HG02763 (cell line): Measurements from ENCODE around the gene DNAH17.
"Not testable (repeated sequence)": the region's sequence is repeated elsewhere in the genome, so short reads cannot be mapped to it uniquely, and the experiment has no call there.

Experiments used
- ATAC-seq: cut with Tn5 transposase; IDR thresholded peaks from one replicate; pipeline ENCODE4 v1.9.1; 2021; ENCODE audit warnings: mild to moderate bottlenecking, moderate library complexity; ENCODE audit not compliant: unreplicated experiment

The DNAH17 gene

DNA sequence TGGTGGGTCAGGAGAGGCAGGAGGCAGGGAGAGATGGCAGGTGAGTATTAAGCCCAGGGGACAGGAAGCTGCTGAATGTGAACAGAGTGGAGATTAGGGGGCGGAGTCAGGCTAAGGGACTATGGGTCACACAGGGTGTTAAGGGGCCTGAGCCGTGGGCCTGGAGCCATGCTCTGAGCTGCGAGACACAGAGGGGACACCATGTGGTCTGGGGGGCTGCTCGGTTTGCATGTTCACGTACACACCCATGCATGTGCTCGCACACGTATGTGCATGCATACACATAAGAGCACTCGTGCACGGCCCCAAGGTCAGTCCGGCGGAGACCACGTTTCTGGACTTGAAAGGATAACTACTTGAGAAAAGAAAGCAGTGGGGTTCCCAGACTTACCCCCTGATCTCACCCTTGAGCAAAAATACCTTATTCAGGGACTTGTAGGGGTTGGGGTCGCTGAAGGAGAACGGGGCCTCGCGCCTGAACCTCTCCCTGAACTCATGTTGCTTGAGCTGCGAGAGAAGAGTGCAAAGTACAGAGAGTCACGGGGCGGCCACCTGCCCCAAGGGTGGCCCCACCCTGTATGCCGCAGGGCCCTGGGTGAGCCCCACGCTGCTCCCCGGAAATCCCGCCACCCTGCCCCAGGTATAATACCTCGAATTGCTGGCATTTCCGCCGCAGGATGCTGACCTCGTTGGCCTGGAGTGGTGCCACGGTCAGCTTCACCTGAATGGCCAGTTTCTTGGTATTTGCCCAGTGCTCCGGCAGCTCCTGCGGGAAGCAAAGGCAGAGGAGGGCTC lies 50.8 kb downstream of the DNAH17 start:
- ATAC-seq, result no peak

DNA sequence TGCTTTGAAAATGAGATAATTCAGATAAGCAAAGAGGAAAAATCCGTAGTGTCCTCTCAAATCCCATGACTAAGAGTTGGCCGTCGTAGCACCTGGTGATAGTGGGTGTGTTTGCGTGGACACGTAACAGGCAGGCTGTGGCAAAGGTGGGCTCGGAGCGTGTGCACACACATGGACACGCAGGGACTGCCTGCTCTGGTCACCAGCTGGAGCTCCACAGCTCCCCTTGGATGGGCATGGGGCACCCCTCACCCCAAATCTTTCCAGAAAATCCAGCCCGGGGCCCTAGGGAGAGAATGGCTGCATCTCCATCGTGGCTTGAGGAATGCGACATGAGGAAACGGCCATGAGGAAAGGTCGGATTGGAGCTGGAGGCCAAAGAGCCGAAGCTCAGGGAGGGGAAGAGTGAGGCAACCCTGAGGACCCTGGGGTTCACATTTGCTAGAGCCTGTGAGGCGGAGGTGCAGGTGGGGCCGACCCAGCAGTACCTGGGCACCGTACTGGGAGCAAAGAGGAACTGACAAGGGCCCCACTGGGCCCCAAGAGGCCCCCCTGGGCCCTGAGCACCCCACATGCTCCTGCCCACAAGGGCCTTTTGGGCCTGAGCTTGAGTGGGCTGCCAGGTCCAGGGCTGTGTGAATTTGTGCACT lies 51.6 kb downstream of the DNAH17 start:
- ATAC-seq, result no peak

GRCh38 chr17:78524870-78525510 lies 52.2 kb downstream of the DNAH17 start:
- ATAC-seq, result no peak

GRCh38 chr17:78523934-78524655 lies 53.1 kb downstream of the DNAH17 start:
- ATAC-seq, result no peak

- no peak for ATAC-seq
Observed at GRCh38 chr17:78522031-78522809, 55.0 kb downstream of the DNAH17 start.

GRCh38 chr17:78517421-78517820 lies 59.8 kb downstream of the DNAH17 start:
- no peak for ATAC-seq

- no peak for ATAC-seq
Observed at GRCh38 chr17:78515480-78515879, 61.7 kb downstream of the DNAH17 start.

GRCh38 chr17:78514521-78514920 lies 62.7 kb downstream of the DNAH17 start:
- ATAC-seq, result no peak

- no peak for ATAC-seq
Observed at GRCh38 chr17:78512976-78513375, 64.2 kb downstream of the DNAH17 start.

DNA sequence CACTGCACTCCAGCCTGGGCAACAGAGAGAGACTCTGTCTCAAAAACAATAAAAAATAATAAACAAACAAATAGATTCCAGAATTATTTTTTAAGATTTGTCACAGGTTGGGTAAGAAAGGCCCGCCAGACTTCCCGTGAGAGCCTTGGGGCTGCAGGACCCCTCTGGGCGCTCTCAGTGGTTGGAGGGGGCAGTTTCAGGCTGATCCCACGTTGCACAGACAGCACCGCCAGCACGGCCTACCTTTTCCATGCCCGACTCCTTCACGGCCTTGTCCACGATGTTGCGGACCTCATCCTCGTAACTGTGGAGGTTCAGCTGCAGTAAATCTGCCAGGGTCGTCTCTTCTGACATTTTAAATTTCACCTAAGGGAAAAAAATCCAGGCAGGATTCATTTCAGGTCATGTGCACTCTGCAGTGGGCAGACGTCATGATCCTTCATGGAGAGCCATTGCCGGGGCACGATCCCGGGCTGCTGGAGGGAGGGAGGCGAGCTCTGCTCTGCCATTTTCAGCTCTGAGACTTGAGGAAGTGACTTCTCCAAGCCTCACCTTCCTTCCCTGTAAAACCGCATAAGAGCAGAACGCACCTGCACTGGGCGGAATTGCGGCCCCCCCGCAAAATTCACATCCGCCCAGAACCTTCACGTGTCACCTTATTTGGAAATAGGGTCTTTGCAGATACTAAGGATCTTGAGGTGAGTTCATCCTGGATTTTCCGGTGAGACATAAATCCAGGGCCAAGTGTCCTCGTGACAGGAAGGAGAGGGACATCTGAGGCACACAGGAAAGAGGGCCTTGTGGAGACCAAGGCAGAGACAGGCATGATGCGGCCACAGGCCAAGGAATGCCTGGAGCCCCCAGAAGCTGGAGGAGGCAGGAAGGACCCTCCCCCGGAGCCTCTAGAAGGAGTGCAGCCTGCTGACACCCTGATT lies 66.8 kb downstream of the DNAH17 start:
- ATAC-seq, result no peak

DNA sequence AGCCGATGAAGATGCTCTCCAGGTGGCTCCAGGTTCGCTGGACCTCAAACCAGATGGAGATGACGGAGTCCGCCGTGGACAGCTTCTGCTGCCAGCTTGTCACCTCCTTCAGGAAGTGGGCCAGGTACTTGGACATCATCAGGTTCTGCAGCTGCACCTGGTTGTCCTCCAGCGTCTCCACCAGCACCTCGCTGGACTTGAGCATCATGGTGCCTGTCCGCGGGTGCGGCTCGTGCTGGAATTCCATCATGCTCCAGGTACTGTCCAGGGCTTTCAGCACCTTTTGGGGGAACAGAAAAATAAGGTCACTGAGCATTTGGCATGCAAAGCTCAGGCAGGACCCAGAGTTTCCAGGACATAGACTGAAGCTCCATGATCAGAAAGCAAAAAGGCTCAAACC lies 69.7 kb downstream of the DNAH17 start:
- no peak for ATAC-seq

- ATAC-seq, result no peak
Observed at GRCh38 chr17:78506454-78507309, 70.5 kb downstream of the DNAH17 start.

- ATAC-seq, result no peak
Observed at GRCh38 chr17:78504156-78504925, 72.9 kb downstream of the DNAH17 start.

GRCh38 chr17:78503388-78503787 lies 73.8 kb downstream of the DNAH17 start:
- ATAC-seq, result not testable (repeated sequence)

DNA sequence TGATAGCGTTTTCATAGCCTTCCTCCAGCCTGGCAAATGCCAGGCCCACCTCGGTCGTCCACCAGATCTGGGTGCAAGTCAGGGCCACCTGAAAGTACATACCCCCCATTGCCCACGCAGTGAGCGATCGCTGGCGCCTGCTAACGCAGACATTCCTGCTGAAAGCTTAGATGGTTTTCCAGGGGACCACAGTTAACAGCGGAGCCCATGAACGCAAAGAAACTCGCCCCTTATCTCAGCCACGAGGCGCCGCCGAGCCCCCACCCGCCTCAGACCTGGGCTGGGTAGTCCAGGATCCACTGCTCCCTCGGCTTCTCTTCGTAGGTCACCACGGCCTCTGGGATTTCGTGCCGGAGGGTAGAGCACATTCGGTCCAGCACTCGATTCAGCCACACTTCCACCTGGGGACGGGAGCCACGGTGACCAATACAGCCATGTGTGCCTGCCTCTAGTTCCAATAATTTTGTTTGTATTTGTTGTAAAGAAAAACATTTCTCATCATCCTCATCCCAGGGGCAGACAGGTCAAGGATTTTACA lies 74.5 kb downstream of the DNAH17 start:
- ATAC-seq, result no peak

GRCh38 chr17:78501241-78502036 lies 75.8 kb downstream of the DNAH17 start:
- ATAC-seq, result no peak

DNA sequence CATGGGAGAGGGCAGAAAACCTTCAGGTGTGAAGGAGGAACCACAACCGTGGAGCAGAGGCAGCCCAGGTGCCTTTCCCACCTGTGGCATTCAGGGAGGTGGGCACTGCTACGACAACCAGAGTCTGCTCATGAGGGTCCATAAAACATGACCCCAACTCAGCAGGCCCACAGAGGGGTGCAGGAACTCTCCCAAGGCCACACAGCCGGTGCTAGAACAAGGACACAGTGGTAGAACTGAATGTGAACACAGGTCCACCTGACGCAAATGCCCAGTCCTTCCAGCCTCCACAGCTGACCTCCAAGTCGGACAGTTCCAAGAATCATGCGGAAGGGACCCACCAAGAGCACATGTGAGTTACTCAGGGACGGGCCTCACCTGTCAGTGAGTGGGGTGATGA lies 76.4 kb downstream of the DNAH17 start:
- no peak for ATAC-seq
